NCI-H1105 (cell line): Measurements from ENCODE around the gene GNAQ.

Experiments
- DNase-seq: peaks from one replicate; lab custom pipeline; 2025; lab: John Stamatoyannopoulos, UW

The GNAQ gene

DNA sequence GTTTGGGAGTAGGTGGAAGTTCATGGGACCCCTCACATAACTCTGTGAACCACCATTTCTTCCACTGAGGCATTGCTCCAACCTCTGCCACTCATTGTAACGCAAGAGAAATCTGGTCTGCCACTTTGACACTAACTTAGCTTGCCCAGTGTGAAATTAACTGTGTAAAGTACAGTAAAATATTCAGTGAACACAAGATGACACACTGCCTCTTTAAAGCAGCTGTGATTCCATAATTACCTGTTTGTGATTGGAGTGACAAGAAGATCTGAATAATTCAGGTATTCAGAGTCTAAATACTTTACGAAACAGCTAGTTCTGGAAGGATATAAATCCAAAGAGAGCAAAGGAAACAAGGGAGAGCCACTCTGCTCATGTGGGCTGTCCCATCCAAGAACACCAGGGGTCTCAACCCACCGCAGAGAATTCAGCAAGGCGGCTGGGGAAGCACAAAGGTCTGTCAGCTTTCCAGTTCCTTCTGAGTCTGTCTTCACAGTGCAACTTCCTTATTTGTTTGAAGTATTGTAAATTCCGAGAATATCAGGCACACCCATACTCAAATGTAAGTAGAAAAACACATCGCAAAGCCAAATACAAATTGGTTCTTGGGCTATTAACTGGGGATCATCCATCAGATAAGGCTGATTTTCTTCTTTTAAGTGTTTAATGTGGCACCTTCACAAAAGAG, 86.9 kb downstream of the GNAQ start:
- no peak for DNase-seq

DNA sequence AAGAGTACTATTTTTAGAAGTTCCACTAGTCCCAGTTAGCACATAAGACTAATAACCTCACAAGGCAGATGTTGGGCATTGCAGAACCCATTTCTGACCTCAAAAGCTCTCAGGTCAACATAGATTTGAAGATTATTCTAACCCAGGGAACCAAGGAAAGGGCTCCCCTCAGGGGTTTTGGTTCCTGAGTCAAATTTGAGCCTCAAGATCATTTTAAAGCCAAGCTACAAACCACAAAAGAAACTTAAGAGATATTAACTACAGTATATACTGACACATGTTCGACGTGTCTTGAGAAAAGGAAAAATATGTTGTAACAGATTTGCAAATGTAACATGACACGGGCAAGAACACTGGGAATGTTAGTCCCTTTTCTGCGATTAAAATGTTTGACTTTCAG, 88.6 kb downstream of the GNAQ start:
- DNase-seq = no peak

DNA sequence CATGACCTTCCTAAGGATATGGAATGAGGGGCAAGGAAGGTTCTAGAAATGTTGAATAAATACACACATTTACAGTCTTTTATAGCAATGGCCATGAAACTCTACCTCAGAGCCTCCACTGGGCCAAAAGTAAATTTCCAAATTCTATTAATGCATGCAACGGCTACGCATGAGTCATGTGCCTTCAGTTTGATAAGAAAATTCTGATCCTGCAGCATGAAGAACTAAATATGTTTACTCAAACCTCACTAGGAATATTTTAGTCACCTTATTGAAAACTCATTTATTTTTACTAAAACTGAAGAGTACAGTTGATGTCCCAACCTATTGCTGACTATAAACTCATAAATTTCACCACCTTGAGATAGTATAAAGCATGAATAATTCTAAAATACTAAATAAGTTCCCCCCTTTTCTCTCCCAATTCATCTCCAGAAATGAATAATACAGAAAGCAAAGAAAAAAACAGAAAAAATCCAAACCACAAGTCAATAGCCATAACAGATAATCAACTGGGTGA, 92.4 kb downstream of the GNAQ start:
- no peak for DNase-seq

DNA sequence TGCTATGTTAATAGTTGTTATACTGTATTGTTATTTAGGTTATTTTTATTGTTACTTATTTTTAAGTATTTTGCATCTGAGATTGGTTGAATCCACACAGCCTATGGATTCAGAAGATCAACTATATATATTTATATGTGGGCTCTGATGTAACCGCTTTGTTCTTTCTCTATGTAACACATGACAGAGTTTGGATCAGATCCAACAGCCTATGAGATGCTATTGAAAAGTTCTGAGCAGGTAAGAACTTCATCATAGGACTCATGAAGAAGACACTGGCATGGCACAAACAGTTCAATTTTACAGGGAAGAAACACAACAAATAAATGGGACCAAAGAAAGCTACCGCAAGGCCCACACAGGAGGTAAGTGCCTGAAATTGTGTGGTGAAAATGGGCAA, 93.4 kb downstream of the GNAQ start:
- DNase-seq = no peak

DNA sequence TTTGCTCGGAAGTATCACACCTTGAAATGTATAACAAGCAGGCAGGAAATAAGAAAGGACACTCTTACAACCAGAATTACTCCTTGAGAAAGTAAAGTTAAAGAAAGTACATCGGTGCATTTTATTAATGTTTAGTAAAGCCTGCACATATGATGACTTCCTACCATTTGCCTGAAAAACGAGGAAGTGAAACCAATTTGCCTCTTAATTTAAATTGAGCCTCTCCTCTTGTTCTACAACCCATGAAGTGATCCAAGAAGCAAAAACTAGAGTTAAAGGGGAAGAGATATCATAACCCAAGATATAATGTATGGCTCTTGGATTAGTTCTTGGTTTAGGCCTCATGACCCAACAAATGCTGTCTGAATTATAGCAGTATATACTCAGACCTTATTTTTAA, 95.6 kb downstream of the GNAQ start:
- no peak for DNase-seq

DNA sequence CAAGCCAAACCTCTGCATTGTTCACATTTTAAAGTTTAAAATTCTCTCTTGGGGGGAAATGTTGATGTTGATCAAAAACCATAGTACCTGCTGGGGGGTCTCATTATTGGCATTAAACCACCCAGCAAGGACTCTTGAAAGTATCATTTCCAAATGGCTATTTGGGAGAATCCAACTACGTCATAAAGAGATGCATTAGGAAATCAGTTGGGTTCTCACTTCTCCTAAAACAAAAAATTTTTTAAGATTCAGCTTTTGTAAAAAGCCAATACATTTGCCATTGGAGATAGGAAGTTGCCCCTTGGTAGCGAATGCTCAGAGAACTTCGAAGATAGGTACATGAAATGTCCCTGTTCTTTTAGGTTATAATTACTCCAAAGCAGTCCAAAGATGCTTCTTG, 96.4 kb downstream of the GNAQ start:
- no peak for DNase-seq

DNA sequence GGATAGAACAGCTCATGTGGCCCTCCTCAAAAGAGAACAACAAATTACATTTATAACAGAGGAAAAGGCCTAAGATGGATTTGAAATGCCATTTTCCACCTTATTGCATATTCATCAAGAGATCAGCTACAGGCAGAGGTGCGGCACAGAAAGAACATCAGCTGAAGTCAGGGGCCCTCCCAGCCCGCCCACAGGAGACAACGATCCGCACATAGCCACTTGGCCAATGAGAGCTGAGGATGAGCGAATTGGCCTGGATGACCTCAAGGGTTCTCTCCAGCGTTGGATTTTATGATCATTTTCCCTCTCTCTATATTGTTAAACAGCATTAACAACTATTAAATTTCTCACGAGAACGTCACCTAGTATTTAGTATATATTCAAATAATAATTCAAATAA, 97.6 kb downstream of the GNAQ start:
- DNase-seq = no peak

DNA sequence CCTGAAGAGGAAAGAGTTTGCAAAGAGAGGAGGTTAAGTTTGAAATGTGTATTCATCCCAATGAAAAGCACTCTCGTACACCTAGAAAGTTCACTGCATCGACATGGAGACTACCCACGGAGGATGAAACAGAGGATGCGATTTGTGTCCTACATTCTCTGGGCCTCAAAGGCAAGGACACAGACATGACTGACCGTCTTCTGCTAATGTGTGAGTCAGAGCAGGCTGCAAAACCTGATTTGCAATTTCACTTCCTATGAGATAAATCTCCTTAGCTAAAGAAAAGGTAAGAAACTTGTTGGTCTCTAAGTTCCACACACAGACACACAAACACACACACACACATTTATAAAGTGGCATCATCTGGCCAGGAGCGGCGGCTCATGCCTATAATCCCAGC, 98.6 kb downstream of the GNAQ start:
- no peak for DNase-seq

DNA sequence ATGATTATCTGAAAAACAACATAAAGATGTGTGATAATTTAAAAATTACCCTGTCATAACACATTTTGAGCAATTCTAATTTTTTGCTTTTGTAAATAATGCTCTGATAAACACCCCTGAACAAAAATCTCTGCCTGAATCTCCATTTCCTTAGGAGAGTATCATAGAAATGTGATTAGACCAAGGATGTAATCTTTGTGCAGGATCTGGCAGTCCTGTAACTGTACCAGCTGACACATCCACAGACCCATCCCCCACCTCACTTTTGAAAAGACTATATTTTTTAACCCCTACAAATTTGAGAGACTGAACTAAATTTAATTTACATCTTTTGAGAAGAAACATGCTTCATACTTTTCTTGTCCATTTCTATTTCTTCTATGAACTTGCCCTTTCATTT, 101.7 kb downstream of the GNAQ start:
- no peak for DNase-seq

DNA sequence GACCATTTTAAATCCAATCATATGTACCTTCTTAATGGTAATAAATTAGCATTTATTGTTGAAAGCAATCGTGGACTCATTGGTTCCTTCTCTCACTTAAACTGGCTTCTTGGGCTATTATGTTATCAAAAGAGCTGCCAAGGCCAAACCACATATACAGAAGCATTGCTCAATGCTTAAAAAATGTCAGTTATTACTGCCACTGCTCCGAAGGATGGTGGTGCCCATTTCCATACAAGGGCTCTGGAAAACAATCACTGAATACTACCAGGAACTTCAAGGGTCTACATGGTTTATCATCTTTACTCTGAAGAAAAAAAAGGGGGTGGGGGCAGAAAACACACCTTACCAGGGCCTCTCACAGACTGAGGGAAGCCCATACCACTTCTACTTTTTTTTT, 104.3 kb downstream of the GNAQ start:
- no peak for DNase-seq

DNA sequence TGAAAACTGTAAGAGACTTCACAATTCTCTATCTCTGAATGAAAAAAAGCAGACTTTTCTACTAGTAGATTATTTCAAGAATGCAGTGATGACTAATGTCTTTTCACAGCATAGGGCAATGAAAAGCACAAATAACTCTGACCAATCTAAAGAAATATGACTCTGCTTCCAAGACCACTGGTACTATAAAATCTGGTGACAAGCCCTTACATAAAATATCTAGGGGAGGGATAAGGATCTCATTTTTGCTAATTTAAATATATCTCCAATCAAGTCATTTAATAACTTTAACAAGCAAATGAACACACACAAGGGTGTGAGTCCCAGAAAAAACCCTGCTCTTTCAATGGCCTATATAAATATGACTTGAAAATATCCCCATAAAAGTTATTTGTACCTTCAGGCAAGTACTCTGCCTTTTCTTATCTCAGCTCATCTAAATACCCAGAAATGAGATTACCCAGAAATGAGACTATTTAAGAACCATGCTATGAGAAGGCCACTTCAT, 105.2 kb downstream of the GNAQ start:
- no peak for DNase-seq

DNA sequence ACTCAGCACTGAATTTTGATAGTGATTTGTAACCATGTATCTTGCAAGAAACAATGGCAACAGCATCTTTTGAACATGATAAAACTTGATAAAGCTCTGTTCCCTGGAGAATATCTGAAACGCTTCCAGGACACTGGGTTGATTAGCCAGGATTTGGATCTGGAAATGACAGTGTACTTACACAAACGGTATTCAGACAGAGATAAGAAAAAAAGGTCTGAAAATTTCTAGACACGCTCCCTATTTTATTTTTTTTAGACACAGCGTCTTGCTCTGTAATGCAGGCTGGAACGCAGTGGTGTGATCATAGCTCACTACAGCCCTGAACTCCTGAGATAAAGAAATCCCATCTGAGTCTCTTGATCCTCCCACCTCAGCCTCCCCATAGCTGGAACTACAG, 109.0 kb downstream of the GNAQ start:
- no peak for DNase-seq

DNA sequence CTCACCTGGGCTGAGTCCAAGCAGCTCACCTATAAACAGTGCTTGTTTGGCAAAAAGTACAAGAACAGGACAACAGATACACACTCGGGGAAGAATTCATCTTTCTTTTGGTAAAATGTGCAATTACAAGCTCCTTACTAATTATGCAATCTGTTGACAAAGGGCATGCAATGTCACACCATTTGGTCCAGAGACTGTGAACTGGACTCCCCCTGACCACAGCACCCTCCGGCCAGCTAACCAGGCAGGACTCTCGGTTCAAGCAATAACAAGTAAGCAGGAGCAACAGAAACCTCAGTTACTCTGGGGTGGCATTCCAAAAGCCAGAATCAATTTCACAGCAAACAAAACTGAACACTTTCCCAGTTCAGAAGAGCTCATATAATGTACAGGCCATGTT, 113.8 kb downstream of the GNAQ start:
- DNase-seq = no peak

DNA sequence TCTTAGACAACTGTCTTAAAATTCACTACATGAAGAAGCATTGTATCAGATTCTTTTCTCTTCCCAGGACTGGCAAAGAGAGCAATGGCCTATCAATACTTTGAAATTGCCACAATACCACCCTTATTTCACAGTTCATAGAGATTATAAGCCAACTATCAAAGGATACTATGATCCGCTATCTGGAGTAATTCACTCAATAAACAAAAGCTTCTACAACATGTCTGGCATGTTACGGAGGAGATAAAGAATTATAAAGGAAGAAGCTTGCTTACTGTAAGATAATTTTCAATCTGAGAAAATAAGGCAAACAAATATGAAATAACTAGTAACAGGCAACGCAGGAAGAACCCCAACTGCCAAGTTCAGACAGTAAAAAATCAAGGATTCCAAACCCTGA, 114.8 kb downstream of the GNAQ start:
- no peak for DNase-seq

DNA sequence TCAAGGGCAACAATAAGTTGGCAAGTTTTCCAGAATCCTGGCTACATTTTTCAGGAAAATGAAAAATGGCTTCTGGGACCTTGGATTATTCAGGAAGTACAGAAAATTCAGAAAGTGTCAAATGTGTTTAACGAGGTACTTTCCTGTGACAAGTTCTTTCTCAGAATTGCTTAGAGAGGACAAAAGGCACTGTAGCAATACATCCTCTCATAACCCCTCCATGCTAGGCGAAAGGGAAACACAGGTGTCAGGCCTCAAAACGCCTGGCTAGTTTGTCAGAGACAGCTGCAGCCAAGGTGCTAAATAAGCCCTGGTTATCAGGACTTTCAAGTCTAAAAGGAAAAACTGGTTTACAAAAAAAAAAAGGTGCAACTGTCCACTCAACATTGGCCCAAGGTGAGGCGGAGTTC, 115.2 kb downstream of the GNAQ start:
- DNase-seq = no peak

DNA sequence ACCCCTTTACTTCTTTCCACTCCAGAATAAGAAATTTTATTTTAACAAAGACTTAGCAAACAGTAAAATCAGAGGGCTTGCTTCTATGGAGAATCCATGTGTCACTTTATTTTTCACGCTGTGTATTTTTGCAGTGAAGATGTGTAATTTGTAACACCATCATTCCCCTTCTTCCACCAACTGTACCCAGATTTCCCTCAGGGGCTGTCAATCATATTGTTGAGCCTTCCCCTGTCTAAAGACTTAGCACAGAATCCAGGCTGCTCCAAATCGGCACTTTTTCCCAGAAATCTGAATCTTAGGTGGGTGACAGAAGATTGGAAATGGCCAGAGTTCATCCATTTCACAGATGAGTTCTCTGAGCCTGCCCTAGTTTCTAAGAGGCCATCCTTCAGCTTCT, 115.9 kb downstream of the GNAQ start:
- DNase-seq = no peak

DNA sequence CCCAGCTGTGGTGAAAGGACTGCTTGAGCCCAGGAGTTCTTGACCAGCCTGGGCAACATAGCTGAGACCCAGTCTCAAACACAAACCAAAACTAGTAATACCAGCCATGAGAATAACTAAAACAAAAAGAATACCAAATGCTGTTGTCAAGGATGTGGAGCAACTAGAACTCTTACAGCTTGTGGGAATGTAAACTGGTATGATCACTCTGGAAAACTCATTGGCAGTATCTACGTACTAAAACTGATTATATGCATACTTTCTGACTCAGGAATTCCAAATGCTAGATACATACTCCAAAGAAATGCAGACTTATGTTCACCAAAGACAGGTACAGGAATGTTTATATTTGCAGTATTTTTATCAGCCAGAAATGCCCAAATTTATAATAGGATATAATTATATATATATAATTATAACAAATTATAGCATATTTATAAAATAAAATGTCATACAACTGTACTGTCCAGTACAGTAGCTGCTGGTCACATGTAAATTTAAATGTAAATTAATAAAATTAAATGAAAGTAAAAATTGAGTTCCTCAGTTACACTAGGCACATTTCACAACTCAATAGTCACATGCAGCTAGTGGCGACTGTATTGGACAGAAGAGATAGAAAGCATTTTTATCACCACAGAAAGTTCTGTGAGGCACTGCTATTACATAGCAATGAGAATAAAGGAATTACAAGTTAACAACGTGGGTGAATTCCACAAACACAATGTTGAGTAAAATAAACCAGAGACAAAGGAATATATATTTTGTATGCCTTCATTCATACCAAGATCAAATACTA, 118.5 kb downstream of the GNAQ start:
- DNase-seq = no peak

DNA sequence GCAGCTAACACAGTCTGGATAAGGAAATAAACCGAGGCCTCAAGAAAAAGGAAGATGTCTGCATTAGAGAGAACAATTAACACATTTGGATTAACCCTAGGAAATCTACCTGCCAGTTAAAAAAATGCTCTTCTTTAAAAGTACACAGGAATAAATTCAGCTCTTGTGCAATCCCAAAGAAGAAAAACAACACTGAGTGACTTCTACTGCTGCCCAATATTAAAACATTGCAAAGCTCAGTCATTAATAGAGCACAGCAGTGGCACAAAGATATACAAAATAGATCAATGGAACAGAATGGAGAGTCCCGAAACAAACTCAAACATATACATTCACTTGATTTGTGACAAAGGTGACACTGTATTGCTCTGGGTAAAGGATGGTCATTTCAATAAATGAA, 119.7 kb downstream of the GNAQ start:
- DNase-seq = no peak

DNA sequence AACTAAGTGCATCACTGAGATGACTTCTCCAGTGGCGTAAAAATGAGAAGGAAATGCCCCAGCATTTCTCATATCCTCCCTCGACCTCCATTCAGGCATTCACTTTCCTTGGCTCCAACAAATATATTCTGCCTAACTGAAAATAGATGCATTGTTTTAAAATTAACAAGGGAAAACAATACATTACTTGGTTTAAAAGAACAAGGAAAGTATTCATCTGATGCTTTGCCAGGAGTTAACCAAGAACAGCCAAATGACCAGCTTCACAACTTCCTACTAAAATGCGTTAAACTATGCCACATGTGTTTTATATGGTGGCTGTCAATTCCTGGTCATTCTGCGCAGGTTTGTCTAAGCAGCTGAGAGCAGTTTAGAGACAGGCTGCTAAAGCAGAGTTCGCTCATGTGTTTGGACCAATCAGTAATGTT, 121.4 kb downstream of the GNAQ start:
- DNase-seq = no peak

DNA sequence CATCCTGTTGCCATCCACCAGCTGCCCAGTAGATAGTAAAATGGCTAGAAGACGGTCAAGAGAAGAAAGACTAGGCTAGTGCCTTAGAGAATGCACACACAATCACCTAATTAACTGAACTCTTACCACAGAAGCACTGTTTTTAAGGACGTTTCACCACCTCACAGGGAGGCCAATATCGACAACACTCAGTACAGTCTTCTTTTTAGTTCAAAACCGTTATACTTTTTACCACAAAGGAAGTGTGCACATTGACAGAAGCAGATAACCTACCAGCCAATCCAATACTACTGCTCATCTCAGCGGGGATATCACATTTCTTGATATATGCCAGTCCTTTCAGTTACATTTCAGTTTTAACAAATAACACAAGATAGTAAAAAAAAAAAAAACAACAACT, 122.3 kb downstream of the GNAQ start:
- no peak for DNase-seq

DNA sequence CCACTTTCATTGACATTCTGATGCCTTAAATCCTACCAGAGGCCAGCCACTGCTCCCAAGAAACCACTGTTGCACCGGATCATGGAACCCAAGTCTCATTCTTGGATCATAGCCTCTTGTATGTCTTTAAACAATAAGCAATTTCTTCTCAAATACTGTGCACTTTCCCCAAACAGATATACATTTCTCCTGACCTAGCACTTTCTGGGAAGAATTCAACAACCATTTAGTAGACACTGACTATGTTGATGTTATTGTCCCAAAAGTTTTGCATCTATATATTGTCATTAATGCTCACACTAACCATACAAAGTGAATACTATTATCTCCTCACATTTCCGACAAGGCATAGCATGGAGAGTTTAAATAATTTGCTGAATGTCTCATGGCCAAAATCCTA, 123.3 kb downstream of the GNAQ start:
- no peak for DNase-seq

DNA sequence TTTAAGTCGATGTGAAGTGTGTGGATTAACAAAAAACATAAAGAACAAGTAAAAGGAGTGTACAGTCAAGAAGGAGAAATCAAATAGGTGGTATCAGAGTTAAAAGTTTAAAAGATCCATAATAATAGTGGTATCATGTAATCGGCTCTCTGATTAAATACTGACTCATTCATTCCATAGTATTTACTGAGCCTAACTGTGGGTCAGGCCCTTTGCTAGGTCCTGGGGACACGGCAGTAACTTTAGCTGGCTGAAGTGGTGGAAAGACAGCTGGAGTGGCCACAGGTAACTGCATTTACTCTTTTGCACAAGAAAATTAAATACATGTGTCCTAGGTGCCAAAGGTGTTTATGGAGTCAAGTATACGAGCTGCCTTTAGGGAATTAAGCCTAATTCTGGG, 124.0 kb downstream of the GNAQ start:
- no peak for DNase-seq

DNA sequence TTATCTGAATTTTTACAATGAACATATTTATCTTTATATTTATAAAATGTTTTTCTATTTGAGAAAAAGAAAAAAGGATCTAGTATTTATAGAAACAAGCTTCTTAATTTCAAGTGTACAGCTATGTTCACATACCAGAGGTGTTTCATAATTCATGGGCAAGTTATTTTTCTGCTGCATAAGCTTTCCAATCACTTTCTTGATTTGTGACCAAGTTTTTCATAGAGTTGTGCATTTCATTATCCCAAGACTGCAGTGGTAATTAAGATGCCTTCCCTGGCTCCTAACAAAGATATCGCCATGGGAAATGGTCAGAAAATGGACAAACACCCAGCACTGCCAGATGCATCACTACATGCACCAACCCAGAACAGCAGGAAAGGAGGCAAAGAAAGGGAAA, 124.6 kb downstream of the GNAQ start:
- no peak for DNase-seq
